Subcutaneous preadipocyte (primary cell): ENCODE results near the gene ANGPTL1. TPM values are rescaled to one million over a fixed set of nuclear protein-coding genes. Genes with fewer than 3 reads are reported as not detected.

Source experiments
- total RNA-seq: library from RNA; depleted of rRNA; stranded (reverse); fragments of >200 nt; gene quantifications from 2 replicates; pipeline ENCODE4 v1.2.3, GENCODE V29; 2012

ANGPTL1 gene, protein sequence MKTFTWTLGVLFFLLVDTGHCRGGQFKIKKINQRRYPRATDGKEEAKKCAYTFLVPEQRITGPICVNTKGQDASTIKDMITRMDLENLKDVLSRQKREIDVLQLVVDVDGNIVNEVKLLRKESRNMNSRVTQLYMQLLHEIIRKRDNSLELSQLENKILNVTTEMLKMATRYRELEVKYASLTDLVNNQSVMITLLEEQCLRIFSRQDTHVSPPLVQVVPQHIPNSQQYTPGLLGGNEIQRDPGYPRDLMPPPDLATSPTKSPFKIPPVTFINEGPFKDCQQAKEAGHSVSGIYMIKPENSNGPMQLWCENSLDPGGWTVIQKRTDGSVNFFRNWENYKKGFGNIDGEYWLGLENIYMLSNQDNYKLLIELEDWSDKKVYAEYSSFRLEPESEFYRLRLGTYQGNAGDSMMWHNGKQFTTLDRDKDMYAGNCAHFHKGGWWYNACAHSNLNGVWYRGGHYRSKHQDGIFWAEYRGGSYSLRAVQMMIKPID
- 1.6 and 3.3 TPM in 2 replicates for total RNA-seq

GRCh38 chr1:178870944-178871343 lies at the start of gene ANGPTL1:
ANGPTL1 (minus strand) TSS chr1:178871077; CDS start chr1:178865776, 5,301 bp downstream.

Other genes starting within 250 kb of the ANGPTL1 start
- gene RALGPS2, start 145.8 kb downstream of the ANGPTL1 start, total RNA-seq = 67.6 and 181 TPM in 2 replicates
- 28.7 and 47.5 TPM in 2 replicates for gene FAM20B, start 154.8 kb upstream of the ANGPTL1 start, total RNA-seq
- gene TOR3A, start 211.0 kb upstream of the ANGPTL1 start, total RNA-seq = 26.1 and 30.1 TPM in 2 replicates